Lower leg skin (tissue), 3 donors: ENCODE measurements around the gene CCDC74A.
"Not testable (repeated sequence)": the region's sequence is repeated elsewhere in the genome, so short reads cannot be mapped to it uniquely, and the experiment has no call there.

Experiments used
- POLR2A ChIP-seq, 2 donors: fragments of 450-650 bp; IDR thresholded peaks; one replicate each; pipeline ENCODE4 v1.6.1; 2016 to 2017; ENCODE audit warnings: antibody characterized with exemption in 2 of 2, mild to moderate bottlenecking in 1 of 2, moderate library complexity in 1 of 2
- TF ChIP-seq, protein P1 (sequence below), 3 donors: fragments of 450-650 bp; IDR thresholded peaks; one replicate each; pipeline ENCODE4 v1.5.1; 2016; ENCODE audit warnings: antibody characterized with exemption in 3 of 3, mild to moderate bottlenecking in 3 of 3, moderate library complexity in 2 of 3

DNA sequence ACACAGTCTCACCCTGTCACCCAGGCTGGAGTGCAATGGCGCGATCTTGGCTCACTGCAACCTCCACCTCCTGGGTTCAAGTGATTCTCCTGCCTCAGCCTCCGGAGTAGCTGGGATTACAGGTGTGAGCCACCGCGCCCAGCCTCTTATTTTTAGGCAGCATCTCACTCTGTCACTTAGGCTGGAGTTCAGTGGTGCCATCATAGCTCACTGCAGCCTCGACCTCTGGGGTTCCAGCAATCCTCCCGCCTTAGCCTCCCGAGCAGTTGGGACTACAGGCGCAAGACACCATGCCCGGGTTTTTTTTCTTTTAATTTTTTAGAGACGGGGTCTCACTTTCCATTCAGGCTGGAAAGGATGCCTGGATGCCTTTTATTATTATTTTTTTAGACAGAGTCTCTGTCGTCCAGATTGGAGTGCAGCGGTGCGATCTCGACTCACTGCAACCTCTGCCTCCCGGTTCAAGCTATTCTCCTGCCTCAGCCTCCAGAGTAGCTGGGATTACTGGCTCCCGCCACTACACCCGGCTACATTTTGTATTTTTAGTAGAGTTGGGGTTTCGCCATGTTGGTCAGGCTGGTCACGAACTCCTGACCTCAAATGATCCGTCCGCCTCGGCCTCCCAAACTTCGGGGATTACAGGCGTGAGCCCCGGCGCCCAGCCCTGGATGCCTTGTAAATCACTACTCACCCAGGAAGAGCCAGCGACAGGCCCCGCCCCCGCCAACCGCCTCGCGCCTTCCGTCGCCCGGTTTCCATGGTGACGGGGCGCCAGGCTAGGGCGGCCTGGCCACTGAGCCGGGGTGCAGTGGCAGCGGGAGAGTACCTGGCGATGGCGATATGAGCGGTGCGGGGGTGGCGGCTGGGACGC, at the start of gene CCDC74A:
- TF ChIP-seq, protein P1, sequence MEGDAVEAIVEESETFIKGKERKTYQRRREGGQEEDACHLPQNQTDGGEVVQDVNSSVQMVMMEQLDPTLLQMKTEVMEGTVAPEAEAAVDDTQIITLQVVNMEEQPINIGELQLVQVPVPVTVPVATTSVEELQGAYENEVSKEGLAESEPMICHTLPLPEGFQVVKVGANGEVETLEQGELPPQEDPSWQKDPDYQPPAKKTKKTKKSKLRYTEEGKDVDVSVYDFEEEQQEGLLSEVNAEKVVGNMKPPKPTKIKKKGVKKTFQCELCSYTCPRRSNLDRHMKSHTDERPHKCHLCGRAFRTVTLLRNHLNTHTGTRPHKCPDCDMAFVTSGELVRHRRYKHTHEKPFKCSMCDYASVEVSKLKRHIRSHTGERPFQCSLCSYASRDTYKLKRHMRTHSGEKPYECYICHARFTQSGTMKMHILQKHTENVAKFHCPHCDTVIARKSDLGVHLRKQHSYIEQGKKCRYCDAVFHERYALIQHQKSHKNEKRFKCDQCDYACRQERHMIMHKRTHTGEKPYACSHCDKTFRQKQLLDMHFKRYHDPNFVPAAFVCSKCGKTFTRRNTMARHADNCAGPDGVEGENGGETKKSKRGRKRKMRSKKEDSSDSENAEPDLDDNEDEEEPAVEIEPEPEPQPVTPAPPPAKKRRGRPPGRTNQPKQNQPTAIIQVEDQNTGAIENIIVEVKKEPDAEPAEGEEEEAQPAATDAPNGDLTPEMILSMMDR (IDR thresholded peaks at IDR 0.05) = not testable (repeated sequence)
- not testable (repeated sequence) for TF ChIP-seq POLR2A (IDR thresholded peaks at IDR 0.05)
